ENCODE results near the gene NKX2-4.

DNA sequence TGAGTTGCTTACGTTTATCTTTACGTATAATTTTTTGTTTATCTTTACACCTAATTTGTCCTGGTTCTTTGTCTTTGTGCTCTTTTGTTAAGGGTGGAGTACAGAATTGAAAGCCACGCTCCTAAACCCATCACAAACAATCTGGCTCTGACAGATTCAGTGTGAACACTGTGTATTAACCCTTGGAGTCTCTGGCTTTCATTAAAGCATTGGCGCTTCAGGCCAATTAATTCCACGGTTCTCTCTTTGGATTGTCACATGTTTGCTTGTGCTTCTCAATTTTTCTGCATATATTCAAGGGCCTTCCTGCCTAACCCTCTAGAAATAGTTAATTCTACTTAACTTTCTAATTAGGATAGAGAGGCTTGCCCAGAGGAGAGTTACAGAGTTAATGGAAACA, 38.6 kb downstream of the NKX2-4 start:
- TF ChIP-seq, protein P1, sequence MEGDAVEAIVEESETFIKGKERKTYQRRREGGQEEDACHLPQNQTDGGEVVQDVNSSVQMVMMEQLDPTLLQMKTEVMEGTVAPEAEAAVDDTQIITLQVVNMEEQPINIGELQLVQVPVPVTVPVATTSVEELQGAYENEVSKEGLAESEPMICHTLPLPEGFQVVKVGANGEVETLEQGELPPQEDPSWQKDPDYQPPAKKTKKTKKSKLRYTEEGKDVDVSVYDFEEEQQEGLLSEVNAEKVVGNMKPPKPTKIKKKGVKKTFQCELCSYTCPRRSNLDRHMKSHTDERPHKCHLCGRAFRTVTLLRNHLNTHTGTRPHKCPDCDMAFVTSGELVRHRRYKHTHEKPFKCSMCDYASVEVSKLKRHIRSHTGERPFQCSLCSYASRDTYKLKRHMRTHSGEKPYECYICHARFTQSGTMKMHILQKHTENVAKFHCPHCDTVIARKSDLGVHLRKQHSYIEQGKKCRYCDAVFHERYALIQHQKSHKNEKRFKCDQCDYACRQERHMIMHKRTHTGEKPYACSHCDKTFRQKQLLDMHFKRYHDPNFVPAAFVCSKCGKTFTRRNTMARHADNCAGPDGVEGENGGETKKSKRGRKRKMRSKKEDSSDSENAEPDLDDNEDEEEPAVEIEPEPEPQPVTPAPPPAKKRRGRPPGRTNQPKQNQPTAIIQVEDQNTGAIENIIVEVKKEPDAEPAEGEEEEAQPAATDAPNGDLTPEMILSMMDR (IDR thresholded peaks at IDR 0.05; ENCODE audit: poor library complexity) = no peak
- TF ChIP-seq EZH2 (IDR thresholded peaks at IDR 0.05; ENCODE audit: borderline replicate concordance) = no peak

Data from hepatocyte (in vitro differentiated cells).